Retina (tissue), 1 donor: ENCODE measurements around the gene GIMAP2.
"Not testable (repeated sequence)": the region's sequence is repeated elsewhere in the genome, so short reads cannot be mapped to it uniquely, and the experiment has no call there.

Source experiments
- DNase-seq: peaks from one replicate; pipeline ENCODE4 v3.0.0-alpha.2; 2016

GIMAP2 gene

DNA sequence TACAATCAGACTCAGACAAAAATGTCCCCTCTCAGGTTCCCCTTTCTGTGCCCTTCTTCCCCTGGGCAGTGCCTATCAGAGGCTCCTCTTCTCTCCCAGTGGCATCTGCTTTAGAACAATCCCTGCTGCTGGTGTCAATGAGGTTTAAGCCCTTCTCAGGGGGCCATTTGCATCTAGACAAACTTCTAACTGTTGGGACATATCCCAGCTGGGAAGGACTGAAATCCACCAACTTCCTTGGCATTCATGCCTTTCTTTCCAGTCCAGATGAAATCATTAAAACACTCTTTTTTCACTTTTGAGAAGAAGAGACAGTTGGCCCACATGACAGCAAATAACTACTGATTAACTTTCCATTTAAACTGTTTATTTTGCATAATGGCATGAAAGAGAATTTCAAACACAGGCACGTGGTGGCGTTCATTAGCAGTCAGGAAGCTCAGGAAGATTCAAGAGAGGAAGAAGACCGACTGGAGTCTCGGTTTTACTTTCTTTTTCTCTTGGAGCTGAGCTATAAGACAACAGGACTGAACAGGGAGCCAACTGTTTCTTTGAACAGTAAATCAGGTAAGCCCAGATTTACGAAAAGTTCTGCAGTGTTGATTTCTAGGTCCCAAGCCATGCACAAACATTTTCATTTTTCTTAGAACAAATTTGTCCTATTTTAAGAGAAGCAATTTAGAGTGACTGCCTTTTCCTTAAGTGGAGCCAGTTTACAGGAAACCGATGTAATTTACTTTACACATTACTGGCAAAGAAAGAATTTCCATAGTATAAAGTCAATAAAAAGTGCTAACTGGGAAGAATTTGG is at the start of gene GIMAP2:
Gene GIMAP2 (plus strand): TSS at position 488 of the 811 bp plus-strand sequence. CDS start 1,354 bp downstream, outside the sequence.
- no peak for DNase-seq

DNA sequence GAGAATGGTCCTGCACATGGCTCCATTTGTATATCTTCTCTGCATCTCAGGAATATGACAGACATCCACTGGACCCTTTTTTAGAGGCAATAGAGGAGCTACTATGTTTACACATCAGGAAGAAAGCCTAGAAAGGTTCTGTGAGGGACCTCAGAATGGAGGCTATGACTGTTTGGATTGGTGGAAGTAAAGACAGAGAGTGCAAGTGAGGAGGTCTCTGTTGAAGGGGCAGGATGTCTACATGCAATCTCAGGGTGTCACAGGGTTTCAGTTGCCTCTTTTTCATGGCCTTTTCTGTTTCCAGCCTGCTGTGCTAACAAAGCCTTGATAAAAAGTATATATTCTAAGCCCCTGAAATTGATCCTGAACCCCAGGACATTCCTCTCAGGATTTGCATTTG is 43.7 kb upstream of the GIMAP2 start:
- no peak for DNase-seq

GRCh38 chr7:150642926-150643325 is 42.6 kb upstream of the GIMAP2 start:
- DNase-seq: no peak

DNA sequence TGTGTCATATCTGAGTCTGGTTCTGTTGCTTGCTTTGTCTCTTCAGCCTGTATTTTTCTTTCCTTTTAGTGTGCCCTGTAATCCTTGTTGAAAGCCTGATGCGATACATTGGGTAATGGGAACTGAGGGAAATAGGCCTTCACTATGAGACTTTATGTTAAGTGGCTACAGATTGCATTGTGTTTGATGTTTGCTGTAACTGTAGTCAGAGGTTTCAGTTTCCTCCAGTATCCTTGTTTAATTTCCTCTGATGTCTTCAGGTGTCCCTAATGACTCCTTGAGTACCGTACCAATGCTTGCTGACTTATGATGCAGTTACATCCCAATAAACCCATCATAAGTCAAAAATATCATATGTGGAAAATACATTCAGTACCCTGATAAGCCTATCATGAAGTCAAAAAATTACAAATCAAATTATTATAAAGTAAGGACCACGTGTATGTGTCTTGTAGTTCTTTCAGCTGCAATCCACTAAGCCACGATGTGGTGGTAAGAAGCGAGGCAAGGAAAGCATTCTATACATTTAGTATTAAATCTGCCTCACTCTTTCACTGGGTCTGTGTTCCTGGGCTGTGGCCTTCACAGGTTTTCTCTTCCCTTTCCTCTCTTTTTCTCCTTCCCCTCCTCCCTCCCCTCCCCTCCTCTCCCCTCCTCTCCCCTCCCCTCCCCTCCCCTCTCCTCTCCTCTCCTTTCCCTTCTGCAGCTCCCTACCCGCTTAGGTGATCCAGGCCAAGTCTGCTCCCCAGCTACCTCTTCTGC is 40.1 kb upstream of the GIMAP2 start:
- DNase-seq: no peak

DNA sequence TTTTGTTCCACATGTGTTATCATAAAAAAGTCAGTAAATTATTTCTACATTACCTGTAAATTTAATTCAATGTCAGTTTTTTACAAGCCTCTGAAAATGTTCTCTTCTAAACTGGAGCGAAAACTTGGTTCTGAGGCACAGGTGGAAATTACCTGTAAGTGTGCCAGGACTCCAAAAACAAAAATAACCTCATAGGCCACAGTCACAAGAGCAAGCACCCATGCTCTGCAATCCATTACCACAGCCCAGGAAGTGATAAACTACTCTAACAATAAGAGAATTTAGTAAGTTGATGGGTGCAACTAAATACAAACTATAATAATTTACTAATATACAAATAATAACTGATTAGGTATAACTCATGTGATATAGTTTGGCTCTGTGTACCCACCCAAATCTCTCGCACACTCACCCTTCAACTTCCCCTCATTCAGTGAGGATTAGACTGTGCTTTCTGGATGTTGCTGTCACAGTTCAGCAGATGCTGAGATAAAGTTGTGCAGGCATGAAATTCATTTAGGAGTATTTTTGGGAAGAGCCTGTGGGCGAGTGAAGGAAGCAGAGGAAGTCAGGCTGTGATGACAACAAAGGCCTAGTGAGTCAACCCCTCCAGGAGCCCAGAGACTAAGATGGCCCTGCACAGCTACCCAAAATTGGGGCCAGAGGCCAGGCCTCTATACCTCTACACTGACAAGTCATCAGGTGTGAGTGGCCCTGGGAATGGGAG is 37.0 kb upstream of the GIMAP2 start:
- DNase-seq: no peak

GRCh38 chr7:150649080-150649385 is 36.5 kb upstream of the GIMAP2 start:
- DNase-seq: no peak

- no peak for DNase-seq
Observed at GRCh38 chr7:150654692-150655091, 30.8 kb upstream of the GIMAP2 start.

DNA sequence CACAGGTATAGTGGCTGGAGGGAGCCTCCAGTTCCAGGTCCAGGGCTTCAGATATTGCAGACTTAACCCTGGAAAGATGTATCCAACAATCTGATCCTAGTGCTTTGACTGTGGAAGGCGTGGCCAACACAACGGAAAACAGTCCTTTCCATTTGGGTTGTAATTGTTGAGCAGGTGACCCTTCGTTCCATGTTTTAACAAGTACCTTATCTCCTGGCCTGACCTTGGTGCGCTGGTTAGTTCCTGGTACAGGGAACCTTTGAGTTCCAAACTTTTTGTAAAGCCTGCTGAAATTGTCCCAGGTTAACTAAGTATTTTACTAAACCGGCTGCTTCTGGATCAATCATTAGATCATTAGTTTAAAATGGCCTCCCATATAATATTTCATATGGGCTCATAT is 29.5 kb upstream of the GIMAP2 start:
- no peak for DNase-seq

- DNase-seq: no peak
Observed at GRCh38 chr7:150657526-150657925, 28.0 kb upstream of the GIMAP2 start.

DNA sequence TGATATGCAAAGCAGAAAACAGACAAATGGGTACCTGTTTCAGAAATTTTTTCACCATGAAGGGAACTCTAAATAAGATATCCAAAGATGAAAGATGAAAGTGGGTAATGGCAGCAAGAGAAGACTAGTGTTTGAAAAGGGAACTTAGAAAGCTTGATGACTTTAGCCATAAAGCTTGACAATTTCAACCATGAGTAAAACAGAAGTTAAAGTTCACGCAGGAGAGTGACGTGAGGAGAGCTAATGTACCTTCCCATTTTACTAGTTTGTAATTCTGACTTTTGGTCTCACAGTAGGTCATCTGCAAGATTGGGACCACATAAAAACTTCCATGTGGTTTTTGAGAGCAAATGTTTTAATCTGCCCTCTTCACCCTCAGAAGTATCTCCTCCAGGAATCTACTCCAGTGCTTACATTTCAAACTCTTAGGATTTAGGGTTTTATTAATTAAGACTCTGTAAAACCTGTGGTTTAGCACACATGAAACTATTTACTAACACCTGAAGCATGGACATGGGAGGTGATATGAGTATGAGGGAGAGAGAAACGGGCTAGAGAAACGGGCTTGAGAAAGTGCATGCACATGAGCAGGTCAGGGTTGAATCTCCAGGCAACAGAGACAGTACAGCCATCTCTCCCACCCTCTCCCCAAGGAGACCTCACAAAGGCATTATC is 24.4 kb upstream of the GIMAP2 start:
- DNase-seq: no peak

GRCh38 chr7:150662821-150663220 is 22.7 kb upstream of the GIMAP2 start:
- not testable (repeated sequence) for DNase-seq

DNA sequence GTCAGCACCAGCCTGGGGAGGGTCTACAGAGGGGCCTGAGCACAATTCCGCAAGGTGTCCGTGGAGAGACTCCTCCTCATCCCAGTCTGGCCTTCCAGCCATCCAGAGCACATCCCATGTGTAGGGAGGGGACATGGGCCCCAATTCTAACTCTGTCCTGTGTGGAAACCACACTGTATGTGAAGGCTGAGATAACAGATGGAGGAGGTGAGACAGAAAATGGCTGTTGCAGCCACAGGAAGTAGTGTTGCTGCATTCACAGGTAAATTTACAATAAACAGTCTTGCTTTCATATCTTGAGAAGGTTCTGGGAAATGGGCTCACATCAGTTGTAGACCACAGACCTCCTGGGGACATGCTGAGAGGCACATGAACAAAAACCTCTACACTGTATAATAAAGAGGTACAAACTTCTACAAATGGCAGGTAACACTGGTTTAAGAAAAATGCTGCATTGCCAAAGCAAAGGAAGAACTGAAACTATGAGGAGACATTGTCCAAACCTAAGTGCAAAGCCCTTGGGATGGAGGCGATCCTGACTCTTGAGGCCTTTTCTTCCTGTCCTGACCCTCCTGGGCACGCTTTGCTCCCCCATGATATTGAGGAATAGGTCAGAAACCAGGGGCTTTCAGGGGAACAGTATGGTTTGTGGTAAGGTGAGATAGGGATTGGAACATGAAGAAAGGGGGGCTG is 21.6 kb upstream of the GIMAP2 start:
- no peak for DNase-seq

- no peak for DNase-seq
Observed at GRCh38 chr7:150665089-150665748, 20.3 kb upstream of the GIMAP2 start.

DNA sequence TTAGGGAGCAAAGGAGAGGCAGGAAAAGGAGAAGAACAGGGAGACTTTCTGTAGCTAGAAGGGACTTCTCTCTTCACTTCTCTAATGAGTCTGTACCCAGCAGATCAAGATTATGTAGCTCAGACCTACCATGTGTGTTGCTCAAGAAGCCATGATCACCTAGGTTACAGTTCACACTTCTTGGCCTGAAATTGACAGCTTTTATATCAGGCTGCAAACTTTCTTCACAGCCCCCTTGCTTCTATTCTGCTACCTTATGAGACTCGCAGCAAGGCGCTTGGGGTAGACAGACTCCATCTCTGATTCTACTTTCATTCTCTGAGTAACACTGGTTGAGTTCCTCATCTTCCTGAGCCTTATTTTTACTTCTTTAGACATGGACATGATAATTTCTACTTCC is 19.6 kb upstream of the GIMAP2 start:
- no peak for DNase-seq

DNA sequence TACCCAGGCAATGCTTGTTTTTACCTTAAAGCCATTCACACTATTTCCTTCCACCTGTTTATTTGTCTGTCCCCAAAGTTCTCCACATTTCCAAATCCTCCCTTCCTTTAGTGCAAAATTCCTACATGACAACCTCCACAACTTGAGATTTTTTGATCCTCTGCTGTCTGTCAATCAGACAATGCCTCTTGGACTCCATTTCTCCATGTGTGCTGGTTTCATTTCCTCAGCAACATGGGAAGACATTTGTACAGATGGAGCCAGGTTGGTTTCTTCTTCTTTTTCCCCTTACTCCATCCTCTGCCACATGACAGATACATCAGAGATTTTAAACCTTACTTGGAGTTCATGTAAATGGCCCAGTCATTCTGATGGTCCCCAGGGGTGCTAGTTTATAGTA is 19.1 kb upstream of the GIMAP2 start:
- DNase-seq: no peak

DNA sequence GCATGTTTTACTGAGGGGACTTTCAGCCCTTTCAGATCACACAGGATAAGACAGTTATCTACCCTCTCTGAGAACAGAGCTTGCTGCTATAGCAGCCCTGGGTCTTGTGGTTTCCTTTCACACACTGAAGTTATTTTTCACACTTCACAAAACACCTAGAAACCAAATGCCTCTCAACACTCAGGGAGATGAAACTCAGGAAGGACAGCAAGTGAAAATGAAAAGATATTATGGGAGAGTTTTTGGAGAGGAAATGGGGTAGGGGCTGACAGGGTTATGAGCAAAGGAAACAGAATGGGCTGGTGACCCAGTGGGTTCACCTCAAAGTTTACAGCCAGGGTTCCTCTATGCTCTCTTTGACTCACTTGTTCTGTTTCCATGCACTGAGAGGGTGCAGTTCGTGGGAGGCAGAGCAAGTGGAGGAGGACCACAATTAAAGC is 17.0 kb upstream of the GIMAP2 start:
- no peak for DNase-seq

GRCh38 chr7:150668977-150669376 is 16.5 kb upstream of the GIMAP2 start:
- no peak for DNase-seq

DNA sequence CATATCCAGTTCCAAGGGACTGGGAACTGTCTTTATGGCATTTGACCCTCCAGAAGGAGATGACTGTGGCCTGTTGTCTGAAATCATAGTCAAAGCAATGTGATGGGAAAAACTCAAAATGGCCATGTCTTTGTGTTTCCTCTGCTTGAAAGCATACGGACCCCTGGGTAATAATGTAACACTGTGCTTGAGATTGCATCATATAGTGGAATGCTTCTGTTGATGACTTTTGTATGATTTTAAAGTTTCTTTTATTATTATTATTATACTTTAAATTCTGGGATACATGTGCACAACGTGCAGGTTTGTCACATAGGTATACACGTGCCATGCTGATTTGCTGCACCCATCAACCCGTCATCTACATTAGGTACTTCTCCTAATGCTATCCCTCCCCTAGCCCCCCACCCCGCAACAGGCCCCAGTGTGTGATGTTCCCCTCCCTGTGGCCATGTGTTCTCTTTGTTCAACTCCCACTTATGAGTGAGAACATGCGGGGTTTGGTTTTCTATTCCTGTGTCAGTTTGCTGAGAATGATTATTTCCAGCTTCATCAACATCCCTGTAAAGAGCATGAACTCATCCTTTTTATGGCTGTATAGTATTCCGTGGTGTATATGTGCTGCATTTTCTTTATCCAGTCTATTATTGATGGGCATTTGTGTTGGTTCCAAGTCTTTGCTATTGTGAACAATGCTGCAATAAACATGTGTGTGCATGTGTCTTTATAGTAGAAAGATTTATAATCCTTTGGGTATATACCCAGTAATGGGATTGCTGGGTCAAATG is 13.5 kb upstream of the GIMAP2 start:
- DNase-seq: not testable (repeated sequence)

GRCh38 chr7:150675714-150676113 is 9.8 kb upstream of the GIMAP2 start:
- DNase-seq: no peak

DNA sequence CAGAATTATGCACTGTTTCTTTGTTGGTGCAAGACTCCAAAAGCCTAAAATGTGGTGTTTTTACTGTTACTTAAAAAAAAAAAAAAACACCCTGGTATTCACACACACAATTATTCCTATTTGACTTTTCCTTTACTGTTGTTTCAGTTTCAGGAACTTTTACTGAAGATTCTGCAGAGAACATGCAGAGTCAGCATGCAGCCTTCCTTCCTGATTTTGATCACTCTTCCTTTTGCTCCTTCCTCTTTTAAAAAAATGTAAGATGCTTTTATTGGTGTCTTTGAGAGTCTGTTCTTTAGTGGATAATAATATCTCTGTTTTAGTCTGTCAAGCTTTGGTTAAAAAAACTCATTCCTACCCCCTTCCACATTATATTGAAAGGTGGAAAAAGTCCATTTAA is 9.2 kb upstream of the GIMAP2 start:
- DNase-seq: not testable (repeated sequence)

GRCh38 chr7:150676854-150677253 is 8.7 kb upstream of the GIMAP2 start:
- not testable (repeated sequence) for DNase-seq
